Measurements from ENCODE around the gene PTCD1.

PTCD1 gene

GRCh38 chr7:99369767-99370391, 68.7 kb downstream of the PTCD1 start:
- H3K4me3 ChIP-seq (ENCODE audit: low read depth, low read length), result no peak overlapping the region
- no peak for DNase-seq (ENCODE audit: low read depth)
- TF ChIP-seq CTCF (IDR thresholded peaks at IDR 0.05; ENCODE audit: low read depth, low read length, missing control alignments), result no peak

GRCh38 chr7:99368750-99369389, 69.7 kb downstream of the PTCD1 start:
- no peak for DNase-seq (ENCODE audit: low read depth)
- TF ChIP-seq CTCF (IDR thresholded peaks at IDR 0.05; ENCODE audit: low read depth, low read length, missing control alignments), result no peak
- H3K4me3 ChIP-seq (ENCODE audit: low read depth, low read length), result no peak overlapping the region

All from GM12864 (cell line).